IPS DF 6.9 (cell line): ENCODE results near the gene SSH2.
"Not testable (repeated sequence)": the region's sequence is repeated elsewhere in the genome, so short reads cannot be mapped to it uniquely, and the experiment has no call there.

ENCODE experiments used
- DNase-seq: peaks from one replicate; pipeline ENCODE4 v3.0.0-alpha.2; 2013; ENCODE audit warnings: low read depth, low spot score
- H3K27ac ChIP-seq: one replicate; pipeline ENCODE4 v1.5.1; 2013; ENCODE audit warnings: low read length, control low read depth
- H3K27me3 ChIP-seq: 2 replicates; pipeline ENCODE4 v1.6.1; 2013; ENCODE audit warnings: mild to moderate bottlenecking, low read length; ENCODE audit not compliant: control insufficient read depth, insufficient read depth
- H3K36me3 ChIP-seq: 2 replicates; pipeline ENCODE4 v1.6.1; 2013; ENCODE audit warnings: low read length; ENCODE audit not compliant: control insufficient read depth, insufficient read depth
- H3K4me1 ChIP-seq: 2 replicates; pipeline ENCODE4 v1.6.1; 2013; ENCODE audit warnings: low read length; ENCODE audit not compliant: control insufficient read depth, insufficient read depth
- H3K4me3 ChIP-seq: 2 replicates; pipeline ENCODE4 v1.5.1; 2013; ENCODE audit warnings: mild to moderate bottlenecking, low read length
- H3K9me3 ChIP-seq: 2 replicates; pipeline ENCODE4 v1.6.1; 2013; ENCODE audit warnings: low read length, inconsistent platforms; ENCODE audit not compliant: control insufficient read depth, insufficient read depth
- WGBS: extraction: QIAGEN DNeasy Blood & Tissue Kit; methylation state at CpG from one replicate; pipeline ENCODE4 v1.1.7; 2013; ENCODE audit warnings: mixed read lengths, missing lambda C conversion rate; ENCODE audit not compliant: insufficient read length, insufficient coverage; 5-methylcytosine and 5-hydroxymethylcytosine counted together

Gene SSH2

GRCh38 chr17:29956225-29956624 lies 26.2 kb upstream of the SSH2 start:
- no peak for DNase-seq
- H3K27me3 ChIP-seq: no peaks in the 10 kb centered on the region
- no peaks in the 10 kb centered on the region for H3K36me3 ChIP-seq

GRCh38 chr17:29954405-29954804 lies 24.4 kb upstream of the SSH2 start:
- Histone ChIP-seq H3K4me3 (no peak overlapping the region), H3K9me3 (no peaks in the 10 kb centered on the region; the same call in 1 of the 2 replicates), H3K27me3 (no peaks in the 10 kb centered on the region), H3K27ac (no peak overlapping the region), H3K4me1 (no peaks in the 10 kb centered on the region), H3K36me3 (no peaks in the 10 kb centered on the region)
- no CpG with 5 or more reads among the region's 4 CpGs for WGBS
- no peak for DNase-seq

More at GRCh38 chr17:29956225-29956624, 26.2 kb upstream of the SSH2 start:
- H3K9me3 ChIP-seq: no peaks in the 10 kb centered on the region; the same call in 1 of the 2 replicates
- no peak overlapping the region for H3K27ac ChIP-seq
- 0 out of 2 replicates have a peak, but pooled peaks cover 2% of the 10 kb centered on the region for H3K4me1 ChIP-seq
- H3K4me3 ChIP-seq: no peak overlapping the region

DNA sequence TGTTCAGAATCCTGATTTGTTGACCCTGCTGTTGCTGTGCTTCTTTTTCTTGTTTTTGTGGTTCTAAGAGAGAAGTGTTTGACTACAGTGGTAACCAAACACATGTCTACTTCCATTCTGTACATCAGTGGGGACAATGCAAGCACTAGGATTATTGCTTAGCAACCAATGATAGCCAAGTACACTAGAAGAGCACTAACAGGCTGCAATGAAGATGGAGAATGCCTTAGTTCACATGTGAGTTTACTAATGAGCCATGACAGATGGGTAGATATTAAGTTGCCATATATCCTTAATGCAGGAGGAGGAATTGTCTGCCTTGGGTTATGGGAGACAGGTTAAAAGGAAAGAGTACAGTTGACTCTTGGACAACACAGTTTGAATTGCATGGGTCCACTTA lies 19.7 kb upstream of the SSH2 start:
- H3K4me1 ChIP-seq: no peaks in the 10 kb centered on the region
- no peak for DNase-seq
- H3K36me3 ChIP-seq: no peaks in the 10 kb centered on the region
- H3K27me3 ChIP-seq: no peaks in the 10 kb centered on the region
- H3K27ac ChIP-seq: no peak overlapping the region
- H3K4me3 ChIP-seq: no peak overlapping the region
- H3K9me3 ChIP-seq: no peaks in the 10 kb centered on the region; the same call in 1 of the 2 replicates

DNA sequence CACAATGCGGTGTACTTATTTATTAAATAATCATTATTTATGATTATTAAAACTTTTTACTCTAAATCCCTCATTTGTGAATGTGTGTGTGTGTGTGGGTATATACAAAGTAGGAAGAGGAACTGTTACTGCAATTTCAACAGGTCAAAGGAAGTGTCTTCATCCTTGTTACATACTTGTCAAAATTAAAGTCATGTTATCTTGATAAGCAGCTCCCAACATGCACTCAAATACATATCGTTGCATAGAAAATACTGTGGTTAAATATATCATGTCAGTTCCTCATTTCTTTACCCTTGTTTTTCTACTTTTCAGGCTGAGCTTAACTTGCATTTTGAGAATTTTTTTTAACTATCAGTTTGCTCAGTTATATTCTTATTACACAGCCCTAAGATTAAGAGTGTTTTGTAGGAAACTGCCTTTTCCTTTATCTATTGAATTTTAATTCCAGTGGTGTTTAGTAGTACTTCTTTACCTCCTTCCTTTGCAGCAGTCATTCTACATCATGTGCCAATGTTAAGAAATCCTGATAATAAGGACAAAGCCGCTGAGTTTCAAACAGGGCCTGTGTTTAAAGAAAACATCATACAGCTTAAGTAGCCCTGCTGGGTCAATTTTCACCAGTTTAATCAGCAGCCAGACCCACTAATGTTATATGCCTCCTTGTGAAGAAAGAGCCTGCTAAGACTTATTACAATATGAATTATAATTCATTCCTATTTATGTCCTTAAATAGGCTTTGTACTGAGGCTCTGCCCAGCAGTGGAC lies 18.6 kb upstream of the SSH2 start:
- Histone ChIP-seq H3K27ac (no peak overlapping the region), H3K9me3 (no peaks in the 10 kb centered on the region), H3K36me3 (no peaks in the 10 kb centered on the region), H3K4me3 (no peak overlapping the region), H3K27me3 (no peaks in the 10 kb centered on the region), H3K4me1 (no peaks in the 10 kb centered on the region)
- no CpG with 5 or more reads among the region's 3 CpGs for WGBS
- no peak for DNase-seq

DNA sequence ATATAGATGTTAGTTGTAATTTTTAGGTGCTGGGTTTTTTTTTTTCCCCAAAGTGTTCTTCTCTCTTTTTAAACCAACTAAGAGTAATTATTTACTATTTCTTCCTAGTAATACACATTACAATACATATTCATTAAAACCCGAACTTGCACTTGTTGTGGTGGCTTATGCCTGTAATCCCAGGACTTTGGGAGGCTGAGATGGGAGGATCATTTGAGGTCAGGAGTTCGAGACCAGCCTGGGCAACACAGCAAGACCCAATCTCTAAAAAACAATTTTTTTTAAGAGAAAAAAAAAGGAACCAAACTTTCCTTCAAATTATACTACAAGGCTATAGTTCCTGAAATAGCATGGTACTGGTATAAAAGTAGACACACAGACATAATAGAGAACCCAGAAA lies 15.3 kb upstream of the SSH2 start:
- Histone ChIP-seq H3K27ac (no peak overlapping the region), H3K4me1 (no peaks in the 10 kb centered on the region), H3K36me3 (no peaks in the 10 kb centered on the region), H3K27me3 (no peaks in the 10 kb centered on the region), H3K9me3 (no peaks in the 10 kb centered on the region), H3K4me3 (no peak overlapping the region)
- no peak for DNase-seq
- WGBS: no CpG with 5 or more reads among the region's 2 CpGs

DNA sequence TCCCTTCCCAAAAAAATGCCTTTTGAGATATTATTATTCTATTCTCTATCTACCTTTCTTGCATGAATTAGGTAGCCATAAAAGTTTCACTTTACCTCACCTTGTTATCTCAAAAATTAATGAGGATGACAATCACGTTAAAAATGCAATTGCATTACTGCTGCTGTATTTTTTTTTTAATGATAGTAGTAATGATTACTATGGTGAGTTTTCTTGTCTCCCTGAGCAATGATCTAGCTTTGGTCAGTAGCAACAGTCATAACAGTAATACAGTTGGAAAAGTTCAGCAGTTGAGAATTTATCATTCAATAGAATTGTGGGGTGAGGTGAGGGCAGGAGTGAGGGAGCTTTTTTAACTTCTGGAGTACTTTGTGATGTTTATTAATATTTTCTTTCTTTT lies 11.3 kb upstream of the SSH2 start, which contains the start of gene EFCAB5:
Gene EFCAB5, plus strand, starts transcription at position 301 of the 400 bp plus-strand sequence. CDS start 163 bp downstream, outside the sequence.
- no peak within 1 kb of the TSS for H3K27ac ChIP-seq
- no peaks in the 10 kb centered on the region for H3K9me3 ChIP-seq
- H3K27me3 ChIP-seq: no peaks in the 10 kb centered on the region
- WGBS: no CpG with 5 or more reads among the region's 1 CpG
- H3K4me3 ChIP-seq: no peak within 1 kb of the TSS
- DNase-seq: no peak
- no peaks in the 10 kb centered on the region for H3K36me3 ChIP-seq
- no peaks in the 10 kb centered on the region for H3K4me1 ChIP-seq

DNA sequence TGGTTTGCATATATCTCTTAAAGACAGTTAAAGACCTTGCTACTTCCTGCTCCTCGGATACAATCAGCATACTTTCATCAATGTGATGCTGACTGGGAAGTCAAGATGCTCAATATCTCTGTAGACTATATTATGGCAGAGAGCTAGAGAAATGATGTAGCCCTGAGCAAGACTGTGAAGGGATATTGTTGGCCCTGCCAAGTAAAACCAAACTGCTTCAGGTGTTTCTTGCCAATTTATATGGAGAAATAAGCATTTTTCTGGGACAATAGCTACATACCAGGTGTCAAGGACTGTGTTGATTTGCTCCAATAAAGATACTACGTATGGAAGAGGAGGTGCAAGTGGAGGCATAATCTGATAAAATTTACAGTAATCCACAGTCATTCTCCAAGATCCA lies 6.7 kb upstream of the SSH2 start:
- WGBS: no CpG with 5 or more reads among the region's 2 CpGs
- Histone ChIP-seq H3K4me3 (no peak overlapping the region), H3K27me3 (no peaks in the 10 kb centered on the region), H3K4me1 (no peaks in the 10 kb centered on the region), H3K36me3 (no peaks in the 10 kb centered on the region), H3K9me3 (no peaks in the 10 kb centered on the region), H3K27ac (no peak overlapping the region)
- DNase-seq: no peak

DNA sequence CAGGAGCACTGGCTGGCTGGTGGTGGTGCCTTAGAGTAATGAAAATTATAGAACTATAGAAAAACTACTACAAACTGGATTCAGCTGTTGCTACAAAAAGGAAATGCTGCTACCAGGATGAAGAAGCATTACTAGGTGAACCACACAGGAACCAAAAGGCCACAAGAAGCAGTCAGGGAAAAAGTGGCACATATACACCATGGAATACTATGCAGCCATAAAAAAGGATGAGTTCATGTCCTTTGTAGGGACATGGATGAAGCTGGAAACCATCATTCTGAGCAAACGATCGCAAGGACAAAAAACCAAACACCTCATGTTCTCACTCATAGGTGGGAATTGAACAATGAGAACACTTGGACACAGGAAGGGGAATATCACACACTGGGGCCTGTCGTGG lies 5.9 kb upstream of the SSH2 start:
- H3K4me3 ChIP-seq, H3K9me3 ChIP-seq, H3K4me1 ChIP-seq, H3K27me3 ChIP-seq, H3K27ac ChIP-seq, DNase-seq, H3K36me3 ChIP-seq: not testable (repeated sequence)
- WGBS: no CpG with 5 or more reads among the region's 3 CpGs

DNA sequence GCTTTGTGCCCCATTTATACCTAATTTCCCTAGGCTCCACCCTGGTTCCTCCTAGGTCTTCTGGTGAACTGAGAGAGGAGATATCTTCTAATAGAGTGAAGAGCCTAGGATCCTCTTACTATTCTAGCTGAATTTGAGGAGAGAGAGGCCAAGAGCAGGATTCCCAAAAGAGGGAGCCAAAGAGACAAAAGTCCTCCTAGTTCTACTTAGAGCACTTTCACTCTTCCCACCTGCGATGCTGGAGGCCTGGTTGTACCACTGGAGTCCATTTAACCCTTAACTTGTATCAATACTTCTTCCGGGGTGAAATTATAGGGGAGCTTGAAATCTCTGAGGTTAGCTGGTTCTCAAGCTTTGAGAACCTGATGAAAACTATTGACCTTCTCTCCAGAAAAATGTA lies 3.4 kb upstream of the SSH2 start:
- Histone ChIP-seq H3K9me3 (no peaks in the 10 kb centered on the region), H3K4me1 (no peaks in the 10 kb centered on the region), H3K27me3 (no peaks in the 10 kb centered on the region), H3K36me3 (no peaks in the 10 kb centered on the region), H3K4me3 (no peak overlapping the region), H3K27ac (no peak overlapping the region)
- no CpG with 5 or more reads among the region's 2 CpGs for WGBS
- no peak for DNase-seq

GRCh38 chr17:29931231-29931932 lies 1.4 kb upstream of the SSH2 start:
- Histone ChIP-seq H3K27me3 (no peaks in the 10 kb centered on the region), H3K4me3 (no peak overlapping the region), H3K4me1 (no peaks in the 10 kb centered on the region), H3K9me3 (no peaks in the 10 kb centered on the region), H3K27ac (no peak overlapping the region), H3K36me3 (no peaks in the 10 kb centered on the region)
- no CpG with 5 or more reads among the region's 3 CpGs for WGBS
- no peak for DNase-seq
